ENCODE measurements around the gene CYP20A1.

The CYP20A1 gene

DNA sequence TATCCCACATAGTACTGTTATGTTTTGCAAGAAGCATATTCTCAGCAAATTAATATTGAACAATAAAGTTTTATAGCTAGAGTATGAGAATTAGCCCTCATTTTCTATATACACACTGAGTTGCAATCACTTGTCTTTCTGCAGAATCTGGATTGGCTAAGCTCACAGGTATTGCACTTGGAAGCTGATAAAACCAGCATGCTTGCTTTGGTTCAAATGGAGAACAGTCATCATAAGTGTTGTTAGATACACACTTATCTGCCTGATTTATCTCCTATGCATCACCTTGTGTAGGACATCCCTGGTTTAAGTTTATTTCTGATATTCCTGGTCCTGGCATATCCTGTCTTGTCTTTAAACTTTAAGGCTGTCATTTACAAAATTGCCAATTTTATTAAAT, 38.0 kb upstream of the CYP20A1 start:
- ChIA-PET POLR2A (no interaction called here), CTCF (interaction anchor here (0.6 to 0.8 kb wide), 2 partner anchors 628 to 867 kb away, joined by 3 read pairs; no protein-coding TSS in a partner anchor)
- Histone ChIP-seq H3K27ac (ENCODE audit: extremely low read depth, low read depth, low read length) (no peak overlapping the region), H3K4me1 (ENCODE audit: control insufficient read depth, insufficient read depth, low read length) (no peaks in the 10 kb centered on the region), H3K36me3 (ENCODE audit: control insufficient read depth in 2 of 2, insufficient read depth in 1 of 2, low read length in 2 of 2) (peaks cover 4 to 12% of the 10 kb centered on the region in 2 experiments; a peak in 2 of 3 replicates), H3K4me3 (ENCODE audit: low read depth, low read length) (no peak overlapping the region), H3K9me3 (ENCODE audit: control insufficient read depth, insufficient read depth, low read depth, low read length) (no peaks in the 10 kb centered on the region)
- TF ChIP-seq ZNF514 (tag by site-specific recombination; IDR thresholded peaks at IDR 0.05) (no peak), ZBTB48 (tag by site-specific recombination; IDR thresholded peaks at IDR 0.05) (no peak), ZBTB20 (tag by site-specific recombination; IDR thresholded peaks at IDR 0.05) (no peak), IKZF3 (tag by site-specific recombination; IDR thresholded peaks at IDR 0.05) (no peak), BCL11A (tag by site-specific recombination; IDR thresholded peaks at IDR 0.05; ENCODE audit: low read depth) (no peak), KLF16 (tag by site-specific recombination; IDR thresholded peaks at IDR 0.05) (no peak), ZNF292 (tag by site-specific recombination; IDR thresholded peaks at IDR 0.05; ENCODE audit: borderline replicate concordance, low read depth) (no peak), ZNF341 (tag by site-specific recombination; IDR thresholded peaks at IDR 0.05; ENCODE audit: low read depth) (no peak), ZNF350 (tag by site-specific recombination; IDR thresholded peaks at IDR 0.05) (no peak), ZNF600 (tag by site-specific recombination; IDR thresholded peaks at IDR 0.05) (no peak), SP2 (tag by site-specific recombination; IDR thresholded peaks at IDR 0.05) (no peak), ZNF138 (tag by site-specific recombination; IDR thresholded peaks at IDR 0.05; ENCODE audit: borderline replicate concordance) (no peak), ZNF302 (tag by site-specific recombination; IDR thresholded peaks at IDR 0.05; ENCODE audit: low read depth) (no peak), ZNF544 (tag by site-specific recombination; IDR thresholded peaks at IDR 0.05) (no peak), ZNF140 (tag by site-specific recombination; IDR thresholded peaks at IDR 0.05) (no peak), ZNF416 (tag by site-specific recombination; IDR thresholded peaks at IDR 0.05) (no peak)
- TF ChIP-seq, protein P1, sequence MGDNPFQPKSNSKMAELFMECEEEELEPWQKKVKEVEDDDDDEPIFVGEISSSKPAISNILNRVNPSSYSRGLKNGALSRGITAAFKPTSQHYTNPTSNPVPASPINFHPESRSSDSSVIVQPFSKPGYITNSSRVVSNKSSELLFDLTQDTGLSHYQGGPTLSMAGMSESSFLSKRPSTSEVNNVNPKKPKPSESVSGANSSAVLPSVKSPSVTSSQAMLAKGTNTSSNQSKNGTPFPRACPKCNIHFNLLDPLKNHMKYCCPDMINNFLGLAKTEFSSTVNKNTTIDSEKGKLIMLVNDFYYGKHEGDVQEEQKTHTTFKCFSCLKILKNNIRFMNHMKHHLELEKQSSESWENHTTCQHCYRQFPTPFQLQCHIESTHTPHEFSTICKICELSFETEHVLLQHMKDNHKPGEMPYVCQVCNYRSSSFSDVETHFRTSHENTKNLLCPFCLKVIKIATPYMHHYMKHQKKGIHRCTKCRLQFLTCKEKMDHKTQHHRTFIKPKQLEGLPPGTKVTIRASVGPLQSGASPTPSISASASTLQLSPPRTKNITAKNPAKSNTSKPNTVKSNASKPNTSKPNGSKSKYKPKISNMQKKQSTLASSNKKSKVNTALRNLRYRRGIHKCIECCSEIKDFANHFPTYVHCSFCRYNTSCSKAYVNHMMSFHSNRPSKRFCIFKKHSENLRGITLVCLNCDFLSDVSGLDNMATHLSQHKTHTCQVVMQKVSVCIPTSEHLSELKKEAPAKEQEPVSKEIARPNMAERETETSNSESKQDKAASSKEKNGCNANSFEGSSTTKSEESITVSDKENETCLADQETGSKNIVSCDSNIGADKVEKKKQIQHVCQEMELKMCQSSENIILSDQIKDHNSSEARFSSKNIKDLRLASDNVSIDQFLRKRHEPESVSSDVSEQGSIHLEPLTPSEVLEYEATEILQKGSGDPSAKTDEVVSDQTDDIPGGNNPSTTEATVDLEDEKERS (tag by site-specific recombination; IDR thresholded peaks at IDR 0.05): no peak
- TF ChIP-seq, protein P2, sequence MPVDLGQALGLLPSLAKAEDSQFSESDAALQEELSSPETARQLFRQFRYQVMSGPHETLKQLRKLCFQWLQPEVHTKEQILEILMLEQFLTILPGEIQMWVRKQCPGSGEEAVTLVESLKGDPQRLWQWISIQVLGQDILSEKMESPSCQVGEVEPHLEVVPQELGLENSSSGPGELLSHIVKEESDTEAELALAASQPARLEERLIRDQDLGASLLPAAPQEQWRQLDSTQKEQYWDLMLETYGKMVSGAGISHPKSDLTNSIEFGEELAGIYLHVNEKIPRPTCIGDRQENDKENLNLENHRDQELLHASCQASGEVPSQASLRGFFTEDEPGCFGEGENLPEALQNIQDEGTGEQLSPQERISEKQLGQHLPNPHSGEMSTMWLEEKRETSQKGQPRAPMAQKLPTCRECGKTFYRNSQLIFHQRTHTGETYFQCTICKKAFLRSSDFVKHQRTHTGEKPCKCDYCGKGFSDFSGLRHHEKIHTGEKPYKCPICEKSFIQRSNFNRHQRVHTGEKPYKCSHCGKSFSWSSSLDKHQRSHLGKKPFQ (tag by site-specific recombination; IDR thresholded peaks at IDR 0.05): no peak
- TF ChIP-seq, protein P3, sequence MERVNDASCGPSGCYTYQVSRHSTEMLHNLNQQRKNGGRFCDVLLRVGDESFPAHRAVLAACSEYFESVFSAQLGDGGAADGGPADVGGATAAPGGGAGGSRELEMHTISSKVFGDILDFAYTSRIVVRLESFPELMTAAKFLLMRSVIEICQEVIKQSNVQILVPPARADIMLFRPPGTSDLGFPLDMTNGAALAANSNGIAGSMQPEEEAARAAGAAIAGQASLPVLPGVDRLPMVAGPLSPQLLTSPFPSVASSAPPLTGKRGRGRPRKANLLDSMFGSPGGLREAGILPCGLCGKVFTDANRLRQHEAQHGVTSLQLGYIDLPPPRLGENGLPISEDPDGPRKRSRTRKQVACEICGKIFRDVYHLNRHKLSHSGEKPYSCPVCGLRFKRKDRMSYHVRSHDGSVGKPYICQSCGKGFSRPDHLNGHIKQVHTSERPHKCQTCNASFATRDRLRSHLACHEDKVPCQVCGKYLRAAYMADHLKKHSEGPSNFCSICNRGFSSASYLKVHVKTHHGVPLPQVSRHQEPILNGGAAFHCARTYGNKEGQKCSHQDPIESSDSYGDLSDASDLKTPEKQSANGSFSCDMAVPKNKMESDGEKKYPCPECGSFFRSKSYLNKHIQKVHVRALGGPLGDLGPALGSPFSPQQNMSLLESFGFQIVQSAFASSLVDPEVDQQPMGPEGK (tag by site-specific recombination; IDR thresholded peaks at IDR 0.05): no peak

DNA sequence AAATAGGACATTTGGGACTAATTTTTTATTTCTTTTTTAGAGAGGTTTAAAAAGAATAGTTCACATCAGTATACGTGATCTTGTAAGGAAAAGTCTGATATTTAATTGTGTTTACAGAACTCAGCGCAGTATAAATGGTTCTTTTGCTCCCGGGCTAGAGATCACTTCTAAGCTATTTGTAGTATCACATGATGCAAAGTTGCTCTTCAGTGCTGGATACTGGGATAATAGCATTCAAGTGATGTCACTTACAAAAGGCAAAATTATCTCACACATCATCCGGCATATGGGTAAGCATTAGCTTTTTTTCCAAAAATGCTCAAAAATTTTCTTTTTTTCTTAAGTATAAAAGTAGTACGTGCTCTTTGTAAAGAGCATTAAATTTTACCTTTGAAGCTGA, 37.4 kb upstream of the CYP20A1 start:
- Histone ChIP-seq H3K4me1 (ENCODE audit: control insufficient read depth, insufficient read depth, low read length) (no peaks in the 10 kb centered on the region), H3K27ac (ENCODE audit: extremely low read depth, low read depth, low read length) (no peak overlapping the region), H3K4me3 (ENCODE audit: low read depth, low read length) (no peak overlapping the region), H3K36me3 (ENCODE audit: control insufficient read depth in 2 of 2, insufficient read depth in 1 of 2, low read length in 2 of 2) (peaks cover 4 to 11% of the 10 kb centered on the region in 2 experiments; a peak in 2 of 3 replicates), H3K9me3 (ENCODE audit: control insufficient read depth, insufficient read depth, low read depth, low read length) (no peaks in the 10 kb centered on the region)
- CTCF ChIA-PET: interaction anchor here (0.6 to 0.8 kb wide), 2 partner anchors 628 to 866 kb away, joined by 3 read pairs; no protein-coding TSS in a partner anchor
- POLR2A ChIA-PET: no interaction called here
- TF ChIP-seq GLIS1 (tag by site-specific recombination; IDR thresholded peaks at IDR 0.05) (no peak), ZNF777 (tag by site-specific recombination; IDR thresholded peaks at IDR 0.05; ENCODE audit: borderline replicate concordance) (no peak), BCL11A (tag by site-specific recombination; IDR thresholded peaks at IDR 0.05; ENCODE audit: low read depth) (no peak), ZNF23 (tag by site-specific recombination; IDR thresholded peaks at IDR 0.05; ENCODE audit: borderline replicate concordance) (no peak), ZNF214 (tag by site-specific recombination; IDR thresholded peaks at IDR 0.05; ENCODE audit: borderline replicate concordance) (no peak), HOXC10 (CRISPR knock-in tag; IDR thresholded peaks at IDR 0.05) (no peak), SETDB1 (IDR thresholded peaks at IDR 0.05; ENCODE audit: insufficient read length, low read length) (no peak), ZNF548 (tag by site-specific recombination; IDR thresholded peaks at IDR 0.05) (no peak), ZNF658 (tag by site-specific recombination; IDR thresholded peaks at IDR 0.05) (no peak), BCL11B (tag by site-specific recombination; IDR thresholded peaks at IDR 0.05; ENCODE audit: low read depth) (no peak), MYNN (tag by site-specific recombination; IDR thresholded peaks at IDR 0.05; ENCODE audit: borderline replicate concordance) (no peak), ZSCAN16 (tag by site-specific recombination; IDR thresholded peaks at IDR 0.05) (no peak)

All from HEK293 (cell line).